Epithelial cell of proximal tubule (primary cell): Measurements from ENCODE around the gene CCL15. TPM values are rescaled to one million over a fixed set of nuclear protein-coding genes. Genes with fewer than 3 reads are reported as not detected.
"Not testable (repeated sequence)": the region's sequence is repeated elsewhere in the genome, so short reads cannot be mapped to it uniquely, and the experiment has no call there.

Experiments used
- DNase-seq: peaks from one replicate; pipeline ENCODE4 v3.0.0-alpha.2; 2011; ENCODE audit warnings: low read depth
- H3K4me3 ChIP-seq: 2 replicates; pipeline ENCODE4 v1.5.1; 2011; ENCODE audit warnings: low read depth, mild to moderate bottlenecking, low read length
- CTCF ChIP-seq: conservative IDR thresholded peaks from 2 replicates; pipeline ENCODE4 v1.5.1; 2012; ENCODE audit warnings: low read depth, mild to moderate bottlenecking, low read length
- total RNA-seq: library from RNA; depleted of rRNA; stranded (reverse); fragments of >200 nt; gene quantifications from 2 replicates; pipeline ENCODE4 v1.2.3, GENCODE V29; 2015

The CCL15 gene
- total RNA-seq, 1 donor from 2014 or later, result not detected

- DNase-seq, result no peak
- TF ChIP-seq CTCF, result no peak
- H3K4me3 ChIP-seq, result no peak overlapping the region
Measured at GRCh38 chr17:36024106-36024869, 22.9 kb upstream of the CCL15 start.

- no peak overlapping the region for H3K4me3 ChIP-seq
- TF ChIP-seq CTCF, result no peak
- DNase-seq, result no peak
Measured at GRCh38 chr17:36019423-36019822, 18.1 kb upstream of the CCL15 start.

GRCh38 chr17:36017799-36018198, 16.4 kb upstream of the CCL15 start, which contains the start of gene CCL23:
TSS of gene CCL23 (minus strand) at chr17:36017972. CDS start at chr17:36017897, 75 bp downstream.
- TF ChIP-seq CTCF, result no peak
- H3K4me3 ChIP-seq, result no peak within 1 kb of the TSS
- no peak for DNase-seq

- no peak for DNase-seq
- H3K4me3 ChIP-seq, result no peak overlapping the region
- no peak for TF ChIP-seq CTCF
Measured at GRCh38 chr17:36016555-36016954, 15.2 kb upstream of the CCL15 start.

GRCh38 chr17:36015895-36016294, 14.5 kb upstream of the CCL15 start:
- H3K4me3 ChIP-seq, DNase-seq: not testable (repeated sequence)

GRCh38 chr17:36014946-36015345, 13.6 kb upstream of the CCL15 start:
- H3K4me3 ChIP-seq, result no peak overlapping the region
- DNase-seq, result no peak
- no peak for TF ChIP-seq CTCF

- no peak for DNase-seq
- TF ChIP-seq CTCF, result no peak
- H3K4me3 ChIP-seq, result no peak overlapping the region
Measured at GRCh38 chr17:36011201-36011600, 9.8 kb upstream of the CCL15 start.
